GM10248 (cell line): ENCODE measurements around the gene CDH16.
"Not testable (repeated sequence)": the region's sequence is repeated elsewhere in the genome, so short reads cannot be mapped to it uniquely, and the experiment has no call there.

Source experiments
- CTCF ChIA-PET: fragments of 300-600 bp; sonication (Branson Sonifier 250); formaldehyde crosslinking; extraction: SDS; loops from one replicate; lab custom pipeline; 2021; ENCODE audit warnings: antibody characterized with exemption; lab: Yijun Ruan, JAX
- POLR2A ChIA-PET: fragments of 350-650 bp; sonication (Branson Sonifier 250); formaldehyde crosslinking; extraction: SDS; loops from one replicate; lab custom pipeline; 2020; ENCODE audit warnings: antibody characterized with exemption; lab: Yijun Ruan, JAX
- DNase-seq: peaks from one replicate; pipeline ENCODE4 v3.0.0; 2012; ENCODE audit errors: extremely low spot score
- CTCF ChIP-seq: IDR thresholded peaks from 2 replicates; pipeline ENCODE4 v1.5.1; 2012; ENCODE audit warnings: mild to moderate bottlenecking, low read depth; ENCODE audit errors: extremely low read depth, missing control alignments, control extremely low read depth

CDH16 gene

DNA sequence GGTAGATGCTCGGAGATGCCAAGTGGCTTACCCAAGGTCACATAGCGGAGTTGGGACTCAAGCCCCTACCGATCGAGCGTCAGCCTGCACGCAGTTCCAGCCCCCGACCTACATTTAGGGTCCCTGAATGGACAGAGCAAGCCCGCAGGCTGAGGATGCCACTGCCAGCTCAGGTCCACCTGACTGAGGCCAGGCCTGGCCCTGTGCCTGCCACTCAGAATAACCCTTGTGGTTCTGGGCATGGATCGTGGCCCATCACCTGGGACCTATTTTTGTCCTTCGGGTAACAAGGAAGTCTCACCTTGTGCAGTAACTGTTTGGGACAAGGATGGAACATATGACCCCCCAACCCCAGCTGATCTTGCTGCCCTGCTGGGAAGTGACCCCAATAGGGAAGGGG is 17.1 kb downstream of the CDH16 start:
- TF ChIP-seq CTCF: no peak
- POLR2A ChIA-PET: interaction anchor here (0.7 kb wide), 1 partner anchor 1899 kb away, joined by 5 read pairs; no protein-coding TSS in a partner anchor
- DNase-seq: no peak
- CTCF ChIA-PET: interaction anchor here (1.4 to 1.9 kb wide), 3 partner anchors 8 to 29 kb away, joined by 4 to 7 read pairs (median 5); no protein-coding TSS in a partner anchor

- TF ChIP-seq CTCF: no peak
- POLR2A ChIA-PET: no interaction called here
- CTCF ChIA-PET: interaction anchor here (1.4 to 1.9 kb wide), 4 partner anchors 9 to 28 kb away, joined by 4 to 7 read pairs (median 4); partner anchors contain the start of gene CDH16
- DNase-seq: no peak
Measured at GRCh38 chr16:66900721-66901441, 17.8 kb downstream of the CDH16 start.

DNA sequence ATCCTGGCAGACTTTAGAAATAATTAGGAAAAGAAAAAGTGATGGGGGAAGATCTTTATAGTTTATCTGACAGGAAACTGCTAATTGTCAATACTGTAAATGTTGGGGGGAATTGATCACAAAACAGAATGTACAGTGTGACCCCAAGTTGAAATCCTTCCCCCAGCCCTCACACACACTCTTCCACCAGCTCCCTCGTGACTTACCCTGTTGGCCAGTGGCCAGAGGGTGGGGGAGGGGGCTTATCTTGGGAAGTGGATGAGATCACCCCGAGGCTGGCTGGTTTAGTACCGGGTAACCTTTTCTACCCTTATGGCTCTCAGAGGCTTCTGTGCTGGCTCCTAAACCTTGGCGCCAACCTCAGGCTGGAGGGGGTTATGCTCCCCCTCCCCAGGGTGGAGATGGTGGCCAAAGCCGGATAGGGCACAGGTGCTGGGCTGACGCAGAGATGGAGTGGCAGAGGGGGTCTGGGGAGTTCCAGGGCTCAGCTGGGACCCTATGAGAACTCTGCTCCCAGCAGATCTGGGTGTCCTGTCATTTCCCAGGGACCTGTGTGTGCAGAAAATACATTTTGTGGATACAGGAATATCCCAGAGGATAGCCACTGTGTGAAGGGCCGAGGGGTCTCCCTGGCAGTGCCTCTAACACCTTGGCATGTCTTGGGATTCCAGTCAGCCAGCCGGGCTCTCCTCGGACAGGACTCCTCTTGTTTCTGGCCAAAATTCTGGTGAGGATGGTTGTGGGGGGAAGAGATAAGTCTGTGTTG is 18.6 kb downstream of the CDH16 start:
- no peak for TF ChIP-seq CTCF
- ChIA-PET CTCF (interaction anchor here (1.4 to 1.9 kb wide), 2 partner anchors 19 to 29 kb away, joined by 4 to 7 read pairs; partner anchors contain the start of gene CDH16), POLR2A (no interaction called here)
- DNase-seq: no peak

GRCh38 chr16:66899310-66899944 is 19.3 kb downstream of the CDH16 start:
- ChIA-PET CTCF (interaction anchor here (8.4 kb wide), 1 partner anchor 27 kb away, joined by 115 read pairs; the partner anchor contains the start of gene RRAD), POLR2A (no interaction called here)
- no peak for TF ChIP-seq CTCF
- no peak for DNase-seq

GRCh38 chr16:66898933-66899309 is 19.8 kb downstream of the CDH16 start:
- no peak for TF ChIP-seq CTCF
- ChIA-PET CTCF (interaction anchor here (8.4 kb wide), 1 partner anchor 27 kb away, joined by 115 read pairs; the partner anchor contains the start of gene RRAD), POLR2A (no interaction called here)
- DNase-seq: no peak

GRCh38 chr16:66898207-66898606 is 20.5 kb downstream of the CDH16 start:
- no peak for TF ChIP-seq CTCF
- ChIA-PET POLR2A (no interaction called here), CTCF (interaction anchor here (1.6 to 8.4 kb wide), 2 partner anchors 20 to 28 kb away, joined by 5 to 115 read pairs; partner anchors contain the start of genes CDH16 and RRAD)
- no peak for DNase-seq

DNA sequence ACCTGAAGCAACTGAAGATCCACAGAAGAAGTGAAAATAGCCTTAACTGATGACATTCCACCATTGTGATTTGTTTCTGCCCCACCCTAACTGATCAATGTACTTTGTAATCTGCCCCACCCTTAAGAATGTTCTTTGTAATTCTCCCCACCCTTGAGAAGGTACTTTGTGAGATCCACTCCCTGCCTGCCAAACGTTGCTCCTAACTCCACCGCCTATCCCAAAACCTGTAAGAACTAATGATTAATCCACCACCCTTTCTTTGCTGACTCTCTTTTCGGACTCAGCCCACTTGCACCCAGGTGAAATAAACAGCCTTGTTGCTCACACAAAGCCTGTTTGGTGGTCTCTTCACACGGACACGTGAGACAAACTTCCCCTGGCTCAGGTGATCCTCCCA is 22.0 kb downstream of the CDH16 start:
- POLR2A ChIA-PET, DNase-seq: not testable (repeated sequence)
- CTCF ChIA-PET: interaction anchor here (1.0 to 8.4 kb wide), 18 partner anchors 10 to 289 kb away, joined by 3 to 115 read pairs (median 7); partner anchors contain the start of genes CDH16, PDP2 and RRAD
